Effector CD4-positive, alpha-beta T cell (primary cell): Measurements from ENCODE around the gene ITGA1.

ENCODE experiments used
- DNase-seq: peaks from one replicate; pipeline ENCODE4 v3.0.0-alpha.2; 2020

The ITGA1 gene

DNA sequence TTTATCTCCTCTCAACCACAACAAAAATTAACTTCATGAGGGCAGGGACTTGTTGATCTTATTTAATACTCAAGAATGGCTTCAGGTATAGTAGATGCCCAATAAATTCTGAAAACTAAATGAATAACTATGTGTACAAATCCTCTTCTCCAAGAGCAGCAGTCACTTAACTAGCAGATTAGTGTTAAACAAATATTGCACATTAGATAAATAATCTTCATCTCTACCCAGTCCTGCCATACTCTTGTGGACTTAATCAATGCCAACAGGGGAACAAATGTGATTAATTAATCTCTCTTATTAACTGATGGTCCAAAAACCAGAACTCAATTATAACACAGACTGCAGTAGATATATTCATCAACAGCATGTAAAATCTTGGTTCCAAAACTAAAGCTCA, 15.0 kb upstream of the ITGA1 start:
- DNase-seq: no peak

- DNase-seq: no peak
These were observed 14.4 kb upstream of the ITGA1 start for GRCh38 chr5:52773342-52773741.

DNA sequence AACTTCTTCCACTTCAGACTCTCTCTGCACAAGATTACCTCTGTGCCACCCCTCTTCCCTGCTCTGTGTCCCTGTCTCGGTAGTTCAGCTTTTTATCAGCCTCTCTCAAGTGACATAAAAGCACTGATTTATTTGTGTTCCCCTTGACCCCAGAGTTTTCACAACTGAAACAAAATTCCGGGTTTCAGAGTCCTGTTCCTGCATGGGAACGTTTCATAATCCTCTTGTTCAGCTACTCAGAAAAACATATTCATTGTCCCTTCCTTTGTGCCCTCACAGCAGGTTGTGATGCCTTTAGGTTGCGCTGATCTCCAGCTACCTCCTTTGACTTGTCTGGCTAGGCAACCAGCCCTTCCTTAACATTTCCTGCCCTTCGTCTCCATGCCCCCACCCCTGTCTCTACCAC, 13.7 kb upstream of the ITGA1 start:
- DNase-seq: no peak

DNA sequence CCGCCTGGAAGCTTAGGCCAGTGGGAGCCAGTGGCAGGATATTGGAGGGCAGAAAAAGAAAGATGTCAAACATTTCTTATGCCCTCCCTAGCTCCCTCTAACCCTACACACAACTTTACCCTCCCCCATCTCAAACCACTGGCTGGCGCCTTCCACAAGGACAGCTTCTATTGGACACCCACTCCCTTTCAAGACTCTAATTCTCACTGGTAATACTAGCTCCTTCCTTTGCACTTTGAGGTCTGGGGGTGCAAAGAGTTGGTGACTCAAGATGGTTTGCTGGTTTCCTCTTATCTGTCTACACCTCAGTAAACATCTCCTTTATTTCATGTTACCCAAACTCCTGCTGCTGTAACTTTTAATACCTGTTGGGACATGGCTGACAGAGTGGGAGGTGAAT, 11.6 kb upstream of the ITGA1 start:
- no peak for DNase-seq

- DNase-seq: no peak
These were observed 10.5 kb upstream of the ITGA1 start for GRCh38 chr5:52777186-52777585.

- no peak for DNase-seq
These were observed 8.9 kb upstream of the ITGA1 start for GRCh38 chr5:52778781-52779180.

GRCh38 chr5:52779213-52779612, 8.5 kb upstream of the ITGA1 start:
- DNase-seq: no peak

- no peak for DNase-seq
These were observed 4.3 kb upstream of the ITGA1 start for GRCh38 chr5:52783226-52783959.

GRCh38 chr5:52784737-52785136, 3.0 kb upstream of the ITGA1 start:
- no peak for DNase-seq

- no peak for DNase-seq
These were observed 1.3 kb upstream of the ITGA1 start for GRCh38 chr5:52786391-52786790.

- DNase-seq: peak; percentile 26
These were observed 642 bp upstream of the ITGA1 start for GRCh38 chr5:52786949-52787599.

GRCh38 chr5:52788505-52788821, 747 bp downstream of the ITGA1 start:
- no peak for DNase-seq

DNA sequence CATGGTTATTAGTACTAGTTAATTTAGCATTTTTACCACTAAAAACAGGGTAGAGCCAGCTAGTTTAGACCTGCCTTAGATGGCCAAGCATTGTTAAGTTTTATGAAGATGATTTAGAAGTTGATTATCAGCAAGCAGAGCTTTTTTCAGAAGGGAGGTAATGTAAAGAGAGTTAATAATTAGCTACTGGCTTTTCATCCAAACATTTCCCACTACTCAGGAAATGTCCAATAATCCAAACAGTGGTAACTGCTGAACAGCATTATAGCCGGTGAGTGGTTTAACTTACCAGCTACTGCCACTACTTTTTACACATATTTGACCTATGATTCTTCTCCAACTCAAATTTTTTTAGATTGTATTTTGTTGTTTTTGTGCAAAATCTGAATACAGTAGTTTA, 1.7 kb downstream of the ITGA1 start:
- no peak for DNase-seq

DNA sequence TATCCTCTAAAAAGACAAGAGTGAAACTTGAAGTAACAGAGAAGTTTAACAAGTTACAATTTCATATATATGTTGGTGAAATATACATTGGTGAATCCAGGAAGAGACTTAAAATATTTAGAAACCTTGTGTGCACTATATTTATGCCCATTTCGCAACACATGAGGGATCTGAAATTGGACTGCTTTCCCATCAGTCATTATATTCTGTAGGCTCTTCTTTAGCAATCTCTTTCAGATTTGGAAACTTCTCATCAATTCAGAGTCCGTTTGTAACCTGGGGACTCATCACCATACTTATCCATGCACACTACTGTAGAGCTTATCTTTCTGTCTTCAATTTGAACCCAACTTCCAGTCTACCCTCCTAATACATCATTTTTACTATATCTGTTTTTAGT, 2.1 kb downstream of the ITGA1 start:
- DNase-seq: no peak

GRCh38 chr5:52791366-52791765, 3.6 kb downstream of the ITGA1 start:
- no peak for DNase-seq

GRCh38 chr5:52794519-52794918, 6.8 kb downstream of the ITGA1 start:
- DNase-seq: no peak

- no peak for DNase-seq
These were observed 8.3 kb downstream of the ITGA1 start for GRCh38 chr5:52796031-52796430.

GRCh38 chr5:52796516-52797103, 8.9 kb downstream of the ITGA1 start:
- DNase-seq: no peak

DNA sequence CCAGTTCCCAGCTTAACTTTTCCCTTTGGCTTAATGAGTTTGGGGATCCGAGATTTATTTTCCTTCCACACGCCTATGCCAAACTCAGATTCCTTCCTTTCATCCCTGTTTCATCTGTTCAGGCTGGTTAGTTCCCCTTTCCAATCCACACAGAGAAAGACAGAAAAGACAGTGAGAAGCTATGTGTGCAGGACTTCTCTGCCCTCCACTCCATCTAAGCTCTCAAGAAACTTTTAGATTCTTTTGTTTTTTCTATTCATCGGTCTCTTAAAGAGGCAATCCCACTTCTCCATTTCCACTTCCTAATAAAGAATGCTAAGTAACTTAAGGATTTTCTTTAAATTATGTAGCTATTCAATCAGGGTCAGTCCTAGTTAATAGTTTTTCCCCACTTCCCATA, 11.2 kb downstream of the ITGA1 start:
- no peak for DNase-seq

GRCh38 chr5:52799358-52799982, 11.8 kb downstream of the ITGA1 start:
- DNase-seq: no peak

DNA sequence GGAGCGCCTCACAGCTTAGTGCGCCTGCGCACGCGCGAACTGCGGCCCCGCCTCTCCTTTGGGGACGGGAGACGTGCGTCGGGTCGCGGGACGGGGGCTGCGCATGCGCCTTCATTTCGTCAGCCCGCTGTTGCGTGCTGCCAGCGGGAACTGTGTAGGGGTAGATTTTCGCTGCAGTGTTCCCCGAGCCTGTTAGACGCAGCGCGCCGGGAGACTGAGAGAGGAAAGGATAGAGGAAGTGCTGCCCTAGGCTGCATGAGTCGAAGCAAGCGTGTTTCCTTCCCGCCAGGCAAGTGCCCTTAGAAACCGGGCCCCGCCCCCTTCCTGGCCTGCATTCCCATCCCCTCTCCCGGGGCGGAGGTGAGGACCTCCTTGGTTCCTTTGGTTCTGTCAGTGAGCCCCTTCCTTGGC, 12.3 kb downstream of the ITGA1 start:
- peak; percentile 93 for DNase-seq

GRCh38 chr5:52800394-52801213, 12.9 kb downstream of the ITGA1 start:
- peak; percentile 34 for DNase-seq

GRCh38 chr5:52801329-52801728, 13.6 kb downstream of the ITGA1 start:
- no peak for DNase-seq
